Glutamatergic neuron (in vitro differentiated cells): ENCODE measurements around the gene JMJD1C. TPM values are rescaled to one million over a fixed set of nuclear protein-coding genes. Genes with fewer than 3 reads are reported as not detected.

Experiments
- DNase-seq: peaks from one replicate; pipeline ENCODE4 v3.0.0; 2022
- H3K27ac Mint-ChIP-seq: one replicate; pipeline ENCODE4 v1.8.0; 2020; ENCODE audit warnings: mild to moderate bottlenecking, mixed read lengths, inconsistent platforms; ENCODE audit not compliant: unreplicated experiment
- H3K27me3 Mint-ChIP-seq: one replicate; pipeline ENCODE4 v1.8.0; 2020; ENCODE audit warnings: mild to moderate bottlenecking, moderate library complexity, mixed read lengths, inconsistent platforms; ENCODE audit not compliant: unreplicated experiment
- H3K36me3 Mint-ChIP-seq: one replicate; pipeline ENCODE4 v1.8.0; 2020; ENCODE audit warnings: mild to moderate bottlenecking, mixed read lengths, inconsistent platforms; ENCODE audit not compliant: unreplicated experiment
- H3K4me1 Mint-ChIP-seq: one replicate; pipeline ENCODE4 v1.8.0; 2020; ENCODE audit warnings: mild to moderate bottlenecking, low read depth, mixed read lengths, inconsistent platforms; ENCODE audit not compliant: unreplicated experiment
- H3K4me3 Mint-ChIP-seq: one replicate; pipeline ENCODE4 v1.8.0; 2020; ENCODE audit warnings: mild to moderate bottlenecking, mixed read lengths, inconsistent platforms; ENCODE audit not compliant: unreplicated experiment
- H3K9me3 Mint-ChIP-seq: one replicate; pipeline ENCODE4 v1.8.0; 2020; ENCODE audit warnings: mild to moderate bottlenecking, moderate library complexity, mixed read lengths, inconsistent platforms; ENCODE audit not compliant: unreplicated experiment
- CTCF ChIP-seq: fragments of 200-600 bp; sonication (generic); IDR thresholded peaks from one replicate; pipeline ENCODE4 v1.5.0; 2021; ENCODE audit not compliant: partially characterized antibody, unreplicated experiment
- total RNA-seq: library from RNA; stranded (reverse); fragmentation: NEBNext Ultra II Directional; extraction: Animal tissue kit (Norgen Biotek cat#: 25700); gene quantifications from one replicate; pipeline ENCODE4 v1.2.1, GENCODE V29; 2021; ENCODE audit not compliant: unreplicated experiment

Gene JMJD1C
- total RNA-seq, 1 donor from 2014 or later: 110 TPM

- H3K27me3 Mint-ChIP-seq: peaks cover 9% of the 10 kb centered on the region
- H3K27ac Mint-ChIP-seq: peak overlapping the region; percentile 15
- peaks cover 12% of the 10 kb centered on the region for H3K4me1 Mint-ChIP-seq
- peaks cover 4% of the 10 kb centered on the region for H3K9me3 Mint-ChIP-seq
- H3K36me3 Mint-ChIP-seq: no peaks in the 10 kb centered on the region
- TF ChIP-seq CTCF: no peak
- H3K4me3 Mint-ChIP-seq: no peak overlapping the region
- no peak for DNase-seq
Observed at GRCh38 chr10:63161592-63161991, 304.2 kb downstream of the JMJD1C start.

GRCh38 chr10:63157845-63158624, 307.7 kb downstream of the JMJD1C start:
- Mint-ChIP-seq H3K4me3 (no peak overlapping the region), H3K27me3 (peaks cover 7% of the 10 kb centered on the region), H3K27ac (peak overlapping the region; percentile 12), H3K36me3 (no peaks in the 10 kb centered on the region), H3K9me3 (peaks cover 4% of the 10 kb centered on the region), H3K4me1 (peaks cover 19% of the 10 kb centered on the region)
- DNase-seq: no peak
- peak; percentile 87 for TF ChIP-seq CTCF

GRCh38 chr10:63156236-63156635, 309.5 kb downstream of the JMJD1C start:
- no peak overlapping the region for H3K27ac Mint-ChIP-seq
- H3K9me3 Mint-ChIP-seq: peaks cover 2% of the 10 kb centered on the region
- no peak for TF ChIP-seq CTCF
- H3K36me3 Mint-ChIP-seq: no peaks in the 10 kb centered on the region
- no peak overlapping the region for H3K4me3 Mint-ChIP-seq
- DNase-seq: no peak
- H3K27me3 Mint-ChIP-seq: peaks cover 2% of the 10 kb centered on the region
- H3K4me1 Mint-ChIP-seq: peaks cover 19% of the 10 kb centered on the region

- H3K36me3 Mint-ChIP-seq: no peaks in the 10 kb centered on the region
- peak overlapping the region; percentile 81 for H3K27ac Mint-ChIP-seq
- TF ChIP-seq CTCF: no peak
- no peak overlapping the region for H3K4me3 Mint-ChIP-seq
- H3K27me3 Mint-ChIP-seq: peaks cover 2% of the 10 kb centered on the region
- peaks cover 19% of the 10 kb centered on the region for H3K4me1 Mint-ChIP-seq
- H3K9me3 Mint-ChIP-seq: peaks cover 2% of the 10 kb centered on the region
- no peak for DNase-seq
Observed at GRCh38 chr10:63155388-63156020, 310.3 kb downstream of the JMJD1C start.
